Uterus (tissue), 4 donors: ENCODE results near the gene JMJD6. TPM values are rescaled to one million over a fixed set of nuclear protein-coding genes. Genes with fewer than 3 reads are reported as not detected.
A peak's percentile ranks its signal among the peaks of the same experiment; 100 is the strongest.

Experiments
- DNase-seq, 2 donors: peaks; one replicate each; pipeline ENCODE4 v3.0.0-alpha.2; 2019 to 2020
- H3K27ac ChIP-seq, 2 donors: fragments of 200-600 bp; sonication (generic); 1 replicate in 1 of 2; 2 replicates in 1 of 2; pipeline ENCODE4 v1.5.1; 2016 to 2018
- H3K27me3 ChIP-seq, 2 donors: fragments of 200-600 bp; sonication (generic); one replicate each; pipeline ENCODE4 v1.5.1; 2018 to 2019; ENCODE audit warnings: control low read depth in 1 of 2
- H3K36me3 ChIP-seq, 2 donors: fragments of 200-600 bp; sonication (generic); one replicate each; pipeline ENCODE4 v1.5.1; 2019; ENCODE audit warnings: control low read depth in 1 of 2
- H3K4me1 ChIP-seq, 2 donors: fragments of 200-600 bp; sonication (generic); one replicate each; pipeline ENCODE4 v1.5.1; 2018 to 2019; ENCODE audit warnings: control low read depth in 1 of 2
- H3K4me3 ChIP-seq, 2 donors: fragments of 200-600 bp; sonication (generic); 1 replicate in 1 of 2; 2 replicates in 1 of 2; pipeline ENCODE4 v1.5.1; 2018 to 2019; ENCODE audit warnings: mild to moderate bottlenecking in 1 of 2
- H3K9me3 ChIP-seq, 2 donors: fragments of 200-600 bp; sonication (generic); one replicate each; pipeline ENCODE4 v1.5.1; 2019; ENCODE audit warnings: control low read depth in 1 of 2
- CTCF ChIP-seq, 4 experiments: fragments of 200-600 bp in 2 of 4; fragments of 450-650 bp in 2 of 4; sonication (generic) in 2 of 4; IDR thresholded peaks; one replicate each; pipeline ENCODE4 v1.5.1; 2016 to 2019; ENCODE audit warnings: antibody characterized with exemption in 4 of 4, mild to moderate bottlenecking in 2 of 4, moderate library complexity in 1 of 4
- POLR2A ChIP-seq, 2 donors: fragments of 450-650 bp; IDR thresholded peaks; one replicate each; pipeline ENCODE4 v1.6.1; 2016; ENCODE audit warnings: antibody characterized with exemption in 2 of 2, mild to moderate bottlenecking in 1 of 2, moderate library complexity in 1 of 2
- intact Hi-C: fragments of 100-400 bp; cut with DNase I; formaldehyde crosslinking; loops from one replicate; pipeline ENCODE4 v1.15.1; 2023; ENCODE audit warnings: low total_unique reads
- total RNA-seq, 4 donors: library from RNA; depleted of rRNA in 3 of 4; stranded (reverse); fragments of >200 nt in 3 of 4; gene quantifications; one replicate each; pipeline versions ENCODE4 v1.1.0 to v1.2.4, GENCODE V29; 2014 to 2023
- donor health status: DM: yes; HTN: yes; CAD: no.

The JMJD6 gene
- total RNA-seq, 4 donors from 2014 or later: 5.9 to 40.8 (median 21.2) TPM

- no peak for DNase-seq
- TF ChIP-seq POLR2A (IDR thresholded peaks at IDR 0.05): no peak
- TF ChIP-seq CTCF (IDR thresholded peaks at IDR 0.05): no peak
- Histone ChIP-seq H3K27ac (peak overlapping the region; percentile 83 to 90), H3K36me3 (no peaks in the 10 kb centered on the region), H3K4me1 (peaks cover 7 to 23% of the 10 kb centered on the region in 2 donors), H3K9me3 (no peaks in the 10 kb centered on the region), H3K27me3 (no peaks in the 10 kb centered on the region), H3K4me3 (no peak overlapping the region)
- intact Hi-C loops: no loop called here
These were observed 36.5 kb downstream of the JMJD6 start for GRCh38 chr17:76689859-76690258.

- DNase-seq: peak in 1 of 2 donors; percentile 49
- intact Hi-C loops: no loop called here
- H3K9me3 ChIP-seq: no peaks in the 10 kb centered on the region
- H3K27me3 ChIP-seq: no peaks in the 10 kb centered on the region
- TF ChIP-seq CTCF (IDR thresholded peaks at IDR 0.05) (peak in 1 of 4 experiments; percentile 35), POLR2A (IDR thresholded peaks at IDR 0.05) (no peak)
- H3K36me3 ChIP-seq: no peaks in the 10 kb centered on the region
- H3K4me3 ChIP-seq: no peak overlapping the region
- H3K27ac ChIP-seq: peak overlapping the region; percentile 83 to 90
- H3K4me1 ChIP-seq: peaks cover 11 to 25% of the 10 kb centered on the region in 2 donors
These were observed 38.2 kb downstream of the JMJD6 start for GRCh38 chr17:76688165-76688622.

- Histone ChIP-seq H3K27me3 (no peaks in the 10 kb centered on the region), H3K4me3 (no peak overlapping the region), H3K4me1 (peaks cover 18 to 25% of the 10 kb centered on the region in 2 donors), H3K27ac (peak overlapping the region; percentile 83 to 90), H3K9me3 (no peaks in the 10 kb centered on the region), H3K36me3 (no peaks in the 10 kb centered on the region)
- intact Hi-C loops: no loop called here
- peak; percentile 78 to 83 for DNase-seq
- TF ChIP-seq POLR2A (IDR thresholded peaks at IDR 0.05): no peak
- no peak for TF ChIP-seq CTCF (IDR thresholded peaks at IDR 0.05)
These were observed 38.9 kb downstream of the JMJD6 start for GRCh38 chr17:76687298-76688164.

GRCh38 chr17:76686538-76687297 is 39.7 kb downstream of the JMJD6 start:
- TF ChIP-seq POLR2A (IDR thresholded peaks at IDR 0.05): no peak
- TF ChIP-seq CTCF (IDR thresholded peaks at IDR 0.05): no peak
- peaks cover 19 to 30% of the 10 kb centered on the region in 2 donors for H3K4me1 ChIP-seq

More at GRCh38 chr17:76686538-76687297, 39.7 kb downstream of the JMJD6 start:
- intact Hi-C loops: no loop called here
- no peaks in the 10 kb centered on the region for H3K27me3 ChIP-seq
- H3K27ac ChIP-seq: peak overlapping the region; percentile 83 to 90
- no peaks in the 10 kb centered on the region for H3K9me3 ChIP-seq
- H3K4me3 ChIP-seq: no peak overlapping the region
- no peaks in the 10 kb centered on the region for H3K36me3 ChIP-seq
- DNase-seq: no peak
